Sigmoid colon (tissue), 4 donors: ENCODE data around the gene BCAS4.

Source experiments
- EP300 ChIP-seq, 4 donors: sonication (generic); formaldehyde crosslinking; IDR thresholded peaks; one replicate each; pipeline ENCODE4 v1.6.1; 2017; ENCODE audit warnings: antibody characterized with exemption in 4 of 4
- POLR2A ChIP-seq, 2 donors: fragments of 450-650 bp; IDR thresholded peaks; one replicate each; pipeline ENCODE4 v1.6.1; 2016; ENCODE audit warnings: antibody characterized with exemption in 2 of 2, mild to moderate bottlenecking in 2 of 2, moderate library complexity in 2 of 2
- POLR2AphosphoS5 ChIP-seq, 4 donors: sonication (generic); formaldehyde crosslinking; IDR thresholded peaks; one replicate each; pipeline ENCODE4 v1.6.1; 2017; ENCODE audit warnings: antibody characterized with exemption in 4 of 4
- TF ChIP-seq, protein P1 (sequence below), 4 experiments: fragments of 450-650 bp in 3 of 4; fragments of 200-600 bp in 1 of 4; IDR thresholded peaks; one replicate each; pipeline ENCODE4 v1.5.1; 2016 to 2019; ENCODE audit warnings: antibody characterized with exemption in 4 of 4, mild to moderate bottlenecking in 3 of 4, moderate library complexity in 2 of 4

DNA sequence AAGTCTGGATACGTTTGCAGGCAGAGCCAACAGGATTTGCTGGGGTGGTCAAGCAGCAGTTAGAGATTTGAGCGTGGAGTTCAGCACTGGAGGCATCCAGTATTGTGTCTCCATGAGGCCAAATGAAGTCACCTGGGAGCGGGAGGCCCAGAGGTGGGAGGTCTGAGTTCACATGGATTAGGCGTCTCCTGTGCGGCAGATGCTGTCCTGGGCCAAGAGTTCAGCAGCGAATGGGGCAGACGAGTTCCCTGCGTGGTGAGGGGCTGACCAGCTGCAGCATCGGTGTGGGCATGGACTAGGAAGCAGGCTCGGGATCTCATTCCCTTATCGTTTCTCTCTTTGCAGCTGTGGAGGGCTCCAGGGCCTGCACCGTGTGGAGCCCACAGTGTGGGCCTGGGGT is 66.2 kb downstream of the BCAS4 start:
- TF ChIP-seq, protein P1, sequence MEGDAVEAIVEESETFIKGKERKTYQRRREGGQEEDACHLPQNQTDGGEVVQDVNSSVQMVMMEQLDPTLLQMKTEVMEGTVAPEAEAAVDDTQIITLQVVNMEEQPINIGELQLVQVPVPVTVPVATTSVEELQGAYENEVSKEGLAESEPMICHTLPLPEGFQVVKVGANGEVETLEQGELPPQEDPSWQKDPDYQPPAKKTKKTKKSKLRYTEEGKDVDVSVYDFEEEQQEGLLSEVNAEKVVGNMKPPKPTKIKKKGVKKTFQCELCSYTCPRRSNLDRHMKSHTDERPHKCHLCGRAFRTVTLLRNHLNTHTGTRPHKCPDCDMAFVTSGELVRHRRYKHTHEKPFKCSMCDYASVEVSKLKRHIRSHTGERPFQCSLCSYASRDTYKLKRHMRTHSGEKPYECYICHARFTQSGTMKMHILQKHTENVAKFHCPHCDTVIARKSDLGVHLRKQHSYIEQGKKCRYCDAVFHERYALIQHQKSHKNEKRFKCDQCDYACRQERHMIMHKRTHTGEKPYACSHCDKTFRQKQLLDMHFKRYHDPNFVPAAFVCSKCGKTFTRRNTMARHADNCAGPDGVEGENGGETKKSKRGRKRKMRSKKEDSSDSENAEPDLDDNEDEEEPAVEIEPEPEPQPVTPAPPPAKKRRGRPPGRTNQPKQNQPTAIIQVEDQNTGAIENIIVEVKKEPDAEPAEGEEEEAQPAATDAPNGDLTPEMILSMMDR (IDR thresholded peaks at IDR 0.05): no peak
- no peak for TF ChIP-seq EP300 (IDR thresholded peaks at IDR 0.05)
- no peak for TF ChIP-seq POLR2A (IDR thresholded peaks at IDR 0.05)
- no peak for TF ChIP-seq POLR2AphosphoS5 (IDR thresholded peaks at IDR 0.05)
